ENCODE results near the gene PDE4B.

- TF ChIP-seq POLR2A (IDR thresholded peaks at IDR 0.05) (no peak), EP300 (IDR thresholded peaks at IDR 0.05) (no peak)
- TF ChIP-seq, protein P1, sequence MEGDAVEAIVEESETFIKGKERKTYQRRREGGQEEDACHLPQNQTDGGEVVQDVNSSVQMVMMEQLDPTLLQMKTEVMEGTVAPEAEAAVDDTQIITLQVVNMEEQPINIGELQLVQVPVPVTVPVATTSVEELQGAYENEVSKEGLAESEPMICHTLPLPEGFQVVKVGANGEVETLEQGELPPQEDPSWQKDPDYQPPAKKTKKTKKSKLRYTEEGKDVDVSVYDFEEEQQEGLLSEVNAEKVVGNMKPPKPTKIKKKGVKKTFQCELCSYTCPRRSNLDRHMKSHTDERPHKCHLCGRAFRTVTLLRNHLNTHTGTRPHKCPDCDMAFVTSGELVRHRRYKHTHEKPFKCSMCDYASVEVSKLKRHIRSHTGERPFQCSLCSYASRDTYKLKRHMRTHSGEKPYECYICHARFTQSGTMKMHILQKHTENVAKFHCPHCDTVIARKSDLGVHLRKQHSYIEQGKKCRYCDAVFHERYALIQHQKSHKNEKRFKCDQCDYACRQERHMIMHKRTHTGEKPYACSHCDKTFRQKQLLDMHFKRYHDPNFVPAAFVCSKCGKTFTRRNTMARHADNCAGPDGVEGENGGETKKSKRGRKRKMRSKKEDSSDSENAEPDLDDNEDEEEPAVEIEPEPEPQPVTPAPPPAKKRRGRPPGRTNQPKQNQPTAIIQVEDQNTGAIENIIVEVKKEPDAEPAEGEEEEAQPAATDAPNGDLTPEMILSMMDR (IDR thresholded peaks at IDR 0.05), result no peak
Measured at GRCh38 chr1:66341446-66342089, 548.9 kb downstream of the PDE4B start.
